GM19467 (cell line): ENCODE data around the gene TNIP2.

Experiments used
- ATAC-seq: cut with Tn5 transposase; IDR thresholded peaks from one replicate; pipeline ENCODE4 v1.9.1; 2021; ENCODE audit warnings: mild to moderate bottlenecking, moderate library complexity; ENCODE audit not compliant: unreplicated experiment

TNIP2 gene, protein sequence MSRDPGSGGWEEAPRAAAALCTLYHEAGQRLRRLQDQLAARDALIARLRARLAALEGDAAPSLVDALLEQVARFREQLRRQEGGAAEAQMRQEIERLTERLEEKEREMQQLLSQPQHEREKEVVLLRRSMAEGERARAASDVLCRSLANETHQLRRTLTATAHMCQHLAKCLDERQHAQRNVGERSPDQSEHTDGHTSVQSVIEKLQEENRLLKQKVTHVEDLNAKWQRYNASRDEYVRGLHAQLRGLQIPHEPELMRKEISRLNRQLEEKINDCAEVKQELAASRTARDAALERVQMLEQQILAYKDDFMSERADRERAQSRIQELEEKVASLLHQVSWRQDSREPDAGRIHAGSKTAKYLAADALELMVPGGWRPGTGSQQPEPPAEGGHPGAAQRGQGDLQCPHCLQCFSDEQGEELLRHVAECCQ

DNA sequence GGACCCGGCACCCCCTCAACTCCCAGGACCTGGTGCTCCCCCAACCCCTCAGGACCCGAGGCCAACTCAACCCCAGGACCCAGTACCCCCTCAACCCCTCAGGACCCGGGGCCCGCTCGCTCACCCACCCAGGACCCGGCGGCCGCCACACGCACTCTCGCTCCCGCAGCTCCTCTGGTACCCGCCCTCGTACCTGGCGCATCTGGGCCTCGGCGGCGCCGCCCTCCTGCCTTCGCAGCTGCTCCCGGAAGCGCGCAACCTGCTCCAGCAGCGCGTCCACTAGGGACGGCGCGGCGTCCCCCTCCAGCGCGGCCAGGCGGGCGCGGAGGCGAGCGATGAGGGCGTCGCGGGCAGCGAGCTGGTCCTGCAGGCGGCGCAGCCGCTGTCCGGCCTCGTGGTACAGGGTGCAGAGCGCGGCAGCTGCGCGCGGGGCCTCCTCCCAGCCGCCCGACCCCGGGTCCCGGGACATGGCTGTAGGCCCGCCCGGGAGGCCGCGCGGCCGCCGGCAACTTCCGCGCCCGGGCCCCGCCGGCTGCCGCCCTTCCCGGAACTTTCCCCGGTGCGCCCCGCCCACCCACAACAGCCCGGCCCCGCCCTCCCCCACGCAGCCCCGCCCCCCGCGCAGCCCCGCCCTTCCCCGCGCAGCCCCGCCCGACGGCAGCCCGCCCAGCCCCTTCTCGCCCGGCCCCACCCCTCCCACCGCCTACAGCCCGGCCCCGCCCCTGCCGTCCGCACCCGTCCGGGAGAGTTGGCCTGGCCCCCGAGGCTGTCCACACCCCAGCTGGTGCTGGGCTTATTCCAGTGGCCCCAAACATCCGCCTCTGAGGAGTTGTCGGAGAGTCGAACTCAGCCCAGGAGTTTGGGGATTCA lies at the start of gene TNIP2:
Gene TNIP2 (minus strand): TSS at position 516 of the 870 bp plus-strand sequence. CDS start 47 bp downstream, at position 469.
- peak; percentile 62 for ATAC-seq

- no peak for ATAC-seq
Observed at GRCh38 chr4:2804973-2805501, 48.9 kb upstream of the TNIP2 start.

- no peak for ATAC-seq
Observed at GRCh38 chr4:2804449-2804972, 48.4 kb upstream of the TNIP2 start.

DNA sequence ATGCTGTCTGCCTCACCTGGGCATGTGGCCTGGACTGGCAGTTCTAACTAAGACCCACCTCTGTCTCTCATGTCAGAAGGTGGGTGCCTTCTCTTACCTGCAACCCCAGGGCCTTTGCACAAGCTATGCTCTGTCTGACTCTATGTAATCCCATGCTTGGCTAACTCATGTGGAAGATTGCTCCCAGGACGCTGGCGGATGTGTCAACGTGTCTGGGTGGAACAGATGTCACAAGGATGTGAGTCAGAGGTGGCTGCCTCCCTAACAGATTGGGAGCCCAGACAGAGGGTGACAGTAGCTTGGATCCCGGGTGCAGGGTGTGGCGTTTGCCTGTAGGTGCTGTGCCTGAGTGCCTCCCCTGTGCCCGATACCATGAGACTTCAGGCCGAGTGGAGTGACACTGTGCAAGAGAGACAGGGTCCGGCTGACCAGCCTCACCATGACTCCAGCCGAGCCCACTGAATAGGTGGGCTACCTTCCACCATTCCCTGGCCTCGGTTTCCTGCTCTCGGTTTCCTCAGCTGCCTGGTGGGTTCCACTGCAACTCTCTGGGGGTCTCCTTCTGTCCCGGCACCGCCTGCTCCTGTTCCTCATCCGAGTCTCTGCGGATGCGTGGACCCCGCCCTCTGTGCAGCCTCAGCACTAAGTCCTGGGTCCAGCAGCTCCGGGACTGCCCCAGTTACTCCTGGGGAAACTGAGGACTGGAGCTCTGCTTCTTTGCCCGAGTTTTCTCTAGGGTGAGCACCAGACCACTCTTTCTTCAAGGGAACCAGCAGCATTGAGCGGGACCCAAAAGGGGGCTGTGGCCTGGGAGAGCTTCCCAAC lies 47.7 kb upstream of the TNIP2 start:
- no peak for ATAC-seq

- ATAC-seq = no peak
Observed at GRCh38 chr4:2802618-2803531, 46.7 kb upstream of the TNIP2 start.

GRCh38 chr4:2800691-2801596 lies 44.8 kb upstream of the TNIP2 start:
- ATAC-seq = no peak

- ATAC-seq = no peak
Observed at GRCh38 chr4:2799971-2800690, 44.0 kb upstream of the TNIP2 start.

DNA sequence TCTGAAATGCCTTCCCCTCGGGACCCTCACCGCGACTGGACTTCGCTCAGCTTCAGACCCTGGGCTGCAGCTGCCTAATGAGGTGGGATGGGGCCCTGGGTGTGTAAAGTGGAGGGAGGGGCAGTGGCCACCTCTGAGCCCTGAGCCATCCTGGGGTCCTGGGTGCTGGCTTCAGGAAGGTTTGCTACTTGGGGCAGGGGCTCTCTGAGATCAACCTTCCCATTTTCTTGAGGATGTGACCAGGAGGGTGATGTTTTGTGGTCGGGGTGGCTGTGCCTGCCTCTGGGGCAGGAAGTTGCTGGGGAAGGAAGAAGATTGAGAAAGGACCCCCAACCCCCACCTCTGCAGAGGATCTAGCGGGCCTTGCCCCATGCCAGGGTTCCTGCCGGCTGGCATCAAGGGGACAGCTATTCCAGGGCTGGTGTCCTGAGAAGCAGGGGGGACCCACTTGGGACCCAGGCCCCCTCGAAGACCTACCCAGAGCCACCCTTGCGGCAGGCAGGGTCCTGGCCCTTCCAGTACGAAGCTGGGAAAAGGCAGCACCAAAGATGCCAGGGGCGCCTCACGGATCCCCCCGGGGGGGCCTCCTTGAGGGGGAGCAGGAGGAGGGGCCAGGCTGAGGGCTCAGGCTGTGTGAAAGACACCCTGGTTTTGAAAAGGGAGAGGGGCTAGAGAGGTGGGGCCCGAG lies 43.2 kb upstream of the TNIP2 start:
- ATAC-seq = no peak

- no peak for ATAC-seq
Observed at GRCh38 chr4:2798399-2799223, 42.5 kb upstream of the TNIP2 start.

- no peak for ATAC-seq
Observed at GRCh38 chr4:2797545-2798305, 41.6 kb upstream of the TNIP2 start.

DNA sequence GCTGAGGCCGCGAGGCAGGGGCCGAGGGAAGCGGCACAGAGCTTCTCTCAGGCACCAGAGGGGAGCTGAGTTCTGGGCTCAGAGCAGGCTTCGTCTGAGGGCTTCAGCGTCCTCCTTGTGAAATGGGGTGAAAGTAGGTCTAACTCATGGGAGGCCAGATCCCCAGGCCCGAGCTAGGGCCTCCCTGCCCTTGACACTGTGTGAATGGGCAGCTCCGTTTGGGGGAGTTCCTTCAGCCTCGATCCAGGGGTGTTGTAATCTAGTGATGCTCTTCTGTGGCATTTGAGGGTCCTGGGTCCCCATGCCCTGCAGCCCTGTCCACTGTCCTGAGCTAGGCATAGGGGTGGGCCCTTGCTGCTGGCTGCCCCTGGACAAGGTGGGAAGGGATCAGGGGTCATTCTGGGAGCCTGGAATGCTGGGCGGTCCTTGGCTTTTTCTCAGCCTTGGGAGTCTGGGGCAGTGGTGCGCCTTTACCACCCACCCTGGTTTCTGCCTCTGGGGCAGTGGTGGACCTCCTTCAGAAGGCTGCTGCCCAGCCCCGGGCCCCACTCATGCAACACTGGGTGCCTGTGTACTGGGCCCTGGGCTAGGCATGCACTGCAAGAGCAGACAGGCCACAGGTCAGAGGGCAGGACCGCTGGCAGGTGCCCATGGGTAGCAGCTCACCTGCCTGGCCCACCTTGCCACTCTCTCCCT lies 40.9 kb upstream of the TNIP2 start:
- no peak for ATAC-seq

DNA sequence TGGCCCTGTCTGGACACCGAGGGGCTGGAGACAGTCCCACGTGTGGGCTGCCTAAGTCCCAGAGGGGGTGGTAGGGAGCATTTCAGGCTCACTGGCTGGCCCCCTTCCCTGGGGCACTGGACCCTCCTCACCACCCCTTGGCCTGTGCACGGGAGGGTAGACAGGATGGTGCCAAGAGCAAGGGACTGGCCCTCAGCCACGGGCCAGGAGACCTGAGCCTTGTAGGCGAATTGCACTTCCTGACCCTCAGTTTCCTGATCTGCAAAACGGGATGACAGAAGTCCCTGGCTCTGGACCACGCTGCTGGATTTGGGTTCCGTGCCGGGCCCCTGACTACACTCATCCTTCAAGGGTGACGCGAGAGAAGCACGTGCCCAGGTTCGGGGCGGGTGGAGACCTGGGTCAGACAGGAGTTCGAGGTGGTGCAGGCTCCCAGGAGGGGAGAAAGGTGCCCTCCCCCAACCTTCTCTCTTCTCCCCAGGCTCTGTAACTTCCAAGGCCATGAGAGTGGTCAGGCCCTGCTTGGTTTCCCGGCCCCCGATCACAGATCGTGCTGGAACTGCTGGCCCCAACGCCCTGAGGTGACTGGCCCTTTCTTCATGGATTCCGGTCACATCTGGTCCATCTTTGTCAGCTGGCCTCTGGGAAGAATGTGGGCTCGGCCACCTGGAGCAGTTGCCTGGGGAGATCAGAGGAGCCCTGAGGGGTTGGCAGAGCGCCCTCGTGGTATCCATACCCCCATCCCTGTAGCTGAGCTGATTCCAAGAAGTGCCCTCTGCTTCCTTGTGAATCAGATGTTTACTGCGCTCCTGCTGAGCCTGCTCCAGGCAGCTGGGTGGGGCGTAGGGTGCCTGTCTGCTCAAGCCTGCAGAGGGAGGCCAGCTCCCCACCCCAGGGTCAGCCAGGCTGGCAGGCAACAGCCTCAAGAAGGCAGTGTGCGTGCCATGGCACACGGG lies 40.0 kb upstream of the TNIP2 start:
- ATAC-seq = no peak

- no peak for ATAC-seq
Observed at GRCh38 chr4:2795300-2795892, 39.3 kb upstream of the TNIP2 start.
